Measurements from ENCODE around the gene TUBA1C. TPM values are rescaled to one million over a fixed set of nuclear protein-coding genes. Genes with fewer than 3 reads are reported as not detected.

TUBA1C gene
- total RNA-seq, 4 donors from 2014 or later: 67.8 to 649 (median 241) TPM

DNA sequence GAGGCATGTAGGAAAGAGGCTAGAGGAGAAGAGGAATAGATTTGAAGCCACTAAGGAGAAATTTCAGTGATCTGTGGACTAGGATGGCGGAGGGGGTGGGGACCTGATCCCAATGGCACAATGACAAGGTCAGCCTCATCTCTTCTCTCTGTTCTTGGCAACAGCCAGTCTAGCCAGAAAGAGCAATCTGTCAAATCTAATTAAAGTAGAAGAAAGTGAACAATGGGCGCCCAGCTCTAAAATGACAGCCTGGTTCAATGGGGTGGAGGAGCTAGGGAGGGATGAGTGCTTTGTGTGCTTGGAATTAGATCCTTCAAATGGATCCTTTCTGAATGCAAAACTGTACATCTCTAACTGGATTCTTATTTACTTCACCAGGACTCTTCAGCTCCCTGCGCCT is 37.2 kb upstream of the TUBA1C start:
- ATAC-seq (ENCODE audit: low FRiP score): no peak
- DNase-seq (ENCODE audit: low spot score): no peak
- TF ChIP-seq, protein P1, sequence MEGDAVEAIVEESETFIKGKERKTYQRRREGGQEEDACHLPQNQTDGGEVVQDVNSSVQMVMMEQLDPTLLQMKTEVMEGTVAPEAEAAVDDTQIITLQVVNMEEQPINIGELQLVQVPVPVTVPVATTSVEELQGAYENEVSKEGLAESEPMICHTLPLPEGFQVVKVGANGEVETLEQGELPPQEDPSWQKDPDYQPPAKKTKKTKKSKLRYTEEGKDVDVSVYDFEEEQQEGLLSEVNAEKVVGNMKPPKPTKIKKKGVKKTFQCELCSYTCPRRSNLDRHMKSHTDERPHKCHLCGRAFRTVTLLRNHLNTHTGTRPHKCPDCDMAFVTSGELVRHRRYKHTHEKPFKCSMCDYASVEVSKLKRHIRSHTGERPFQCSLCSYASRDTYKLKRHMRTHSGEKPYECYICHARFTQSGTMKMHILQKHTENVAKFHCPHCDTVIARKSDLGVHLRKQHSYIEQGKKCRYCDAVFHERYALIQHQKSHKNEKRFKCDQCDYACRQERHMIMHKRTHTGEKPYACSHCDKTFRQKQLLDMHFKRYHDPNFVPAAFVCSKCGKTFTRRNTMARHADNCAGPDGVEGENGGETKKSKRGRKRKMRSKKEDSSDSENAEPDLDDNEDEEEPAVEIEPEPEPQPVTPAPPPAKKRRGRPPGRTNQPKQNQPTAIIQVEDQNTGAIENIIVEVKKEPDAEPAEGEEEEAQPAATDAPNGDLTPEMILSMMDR (IDR thresholded peaks at IDR 0.05): no peak

DNA sequence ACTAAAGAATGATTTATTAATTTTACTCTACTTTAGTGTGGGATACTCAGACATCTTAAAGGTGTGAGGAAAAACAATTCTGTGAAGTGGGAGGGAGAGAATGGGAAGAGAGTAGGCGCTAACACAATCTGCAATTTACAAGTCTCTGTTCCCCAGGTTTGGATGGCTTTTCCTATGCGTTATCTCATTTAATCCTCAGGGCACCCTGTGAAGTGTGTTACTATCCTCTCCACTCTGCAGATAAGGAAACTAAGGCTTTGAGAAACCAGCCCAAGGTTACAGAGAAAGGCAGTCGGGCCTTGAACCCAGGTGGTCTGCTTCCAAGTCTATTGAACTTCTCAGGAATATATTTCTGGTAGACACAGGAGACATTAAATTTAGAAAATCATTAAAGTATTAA is 36.2 kb upstream of the TUBA1C start:
- TF ChIP-seq, protein P1 (IDR thresholded peaks at IDR 0.05): no peak
- ATAC-seq (ENCODE audit: low FRiP score) (no peak), DNase-seq (ENCODE audit: low spot score) (no peak)

- ATAC-seq (ENCODE audit: low FRiP score) (no peak), DNase-seq (ENCODE audit: low spot score) (no peak)
- TF ChIP-seq, protein P1 (IDR thresholded peaks at IDR 0.05): no peak
Measured at GRCh38 chr12:49230176-49230804, 34.6 kb upstream of the TUBA1C start.

DNA sequence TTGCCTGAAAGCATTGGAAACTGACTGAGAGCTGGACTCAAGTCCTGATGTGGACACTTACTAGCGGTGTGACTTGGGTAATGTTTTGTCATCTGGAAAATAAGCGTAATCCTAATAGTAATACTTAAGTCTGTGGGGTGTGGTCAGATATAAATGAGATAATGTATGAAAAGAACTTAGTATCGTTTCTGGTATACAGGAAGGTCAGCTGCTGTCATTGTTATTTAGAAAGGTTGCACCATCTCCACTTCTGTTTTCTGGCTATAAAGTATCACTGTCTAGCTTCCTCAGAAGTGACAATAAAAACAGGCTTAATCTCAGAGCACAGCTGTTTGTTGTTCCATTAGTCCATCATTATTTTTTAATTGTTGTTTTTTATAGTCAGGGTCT is 34.1 kb upstream of the TUBA1C start:
- no peak for DNase-seq (ENCODE audit: low spot score)
- TF ChIP-seq, protein P1 (IDR thresholded peaks at IDR 0.05): no peak
- no peak for ATAC-seq (ENCODE audit: low FRiP score)

DNA sequence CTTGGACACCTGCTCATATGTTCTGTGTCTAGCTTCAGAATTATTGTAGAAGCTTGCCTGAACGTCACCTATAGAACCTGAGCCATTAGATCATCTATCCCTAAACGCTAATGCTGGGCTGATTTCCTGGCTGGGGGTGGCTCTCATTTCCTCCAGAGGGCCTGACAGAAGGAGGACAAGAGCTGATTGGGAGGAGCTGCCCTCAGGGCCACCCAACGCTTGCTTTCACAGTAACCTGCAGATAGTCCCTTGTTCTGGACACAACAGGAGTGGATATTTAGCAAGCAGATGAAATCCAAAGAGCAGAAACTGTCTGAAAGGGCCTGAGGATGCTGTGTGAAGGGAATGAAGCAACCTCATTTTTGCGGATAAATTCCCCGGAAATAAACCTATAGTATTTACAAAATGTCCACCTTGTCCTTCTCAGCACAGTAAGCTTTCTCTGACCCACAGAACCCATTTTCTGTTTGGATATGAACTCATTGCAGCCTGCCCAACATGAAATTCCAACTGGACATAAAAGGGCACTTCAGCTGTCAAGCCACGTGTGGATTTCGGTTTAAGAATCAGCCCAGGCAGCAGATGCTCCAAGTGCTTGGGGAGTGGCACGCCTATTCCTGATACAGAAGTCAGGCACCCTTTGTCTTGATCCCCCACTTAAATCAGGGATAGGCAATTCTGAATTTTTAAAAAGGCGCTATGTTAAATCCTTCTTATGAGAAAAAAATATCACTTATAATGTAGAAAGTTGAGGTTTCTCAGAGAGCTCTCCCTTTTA is 32.8 kb upstream of the TUBA1C start:
- ATAC-seq (ENCODE audit: low FRiP score) (no peak), DNase-seq (ENCODE audit: low spot score) (no peak)
- TF ChIP-seq, protein P1 (IDR thresholded peaks at IDR 0.05): no peak

DNA sequence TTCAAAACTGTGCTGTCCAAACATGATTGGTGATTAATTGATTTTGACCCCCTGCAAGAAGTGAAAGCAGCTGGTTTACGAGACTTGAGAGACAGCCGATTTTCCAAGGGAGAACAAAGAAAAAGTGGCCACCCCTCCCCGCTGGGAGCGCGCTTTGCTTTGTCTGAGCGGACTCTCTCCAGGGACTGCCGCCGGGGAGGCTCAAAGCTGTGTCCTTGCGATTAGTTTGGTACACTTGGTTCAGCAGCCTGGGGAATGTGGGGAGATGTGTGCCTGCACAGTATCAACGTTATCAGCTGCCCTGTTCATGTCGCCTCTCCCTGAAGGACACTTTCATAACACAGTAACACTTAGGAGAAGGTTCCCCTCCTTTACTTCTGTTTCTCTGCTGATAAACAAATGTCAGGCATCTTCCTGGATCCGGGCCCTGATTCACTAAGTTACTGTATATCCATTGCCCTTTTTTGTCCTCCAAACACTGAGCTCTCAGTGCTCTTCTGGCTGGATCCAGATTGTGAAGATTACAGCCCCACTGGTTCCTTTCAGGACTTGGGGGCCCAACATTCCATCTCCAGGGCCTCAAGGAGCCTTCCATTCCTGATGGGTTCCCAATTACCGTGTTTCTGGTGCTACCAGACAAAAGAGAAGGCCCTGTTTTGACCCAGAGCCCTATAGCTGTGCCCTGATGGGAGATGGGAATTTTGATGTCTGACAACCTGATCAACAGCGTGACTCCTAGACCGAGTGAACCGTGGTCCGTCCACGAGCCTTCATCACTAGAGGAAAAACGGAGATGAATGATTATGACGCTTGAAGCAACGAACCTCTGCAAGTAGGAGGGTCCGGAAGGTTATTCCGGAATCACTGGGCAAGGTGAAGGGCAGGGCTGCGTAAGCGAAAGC is 31.7 kb upstream of the TUBA1C start:
- TF ChIP-seq, protein P1 (IDR thresholded peaks at IDR 0.05): no peak
- peak; percentile 9 for ATAC-seq (ENCODE audit: low FRiP score)
- DNase-seq (ENCODE audit: low spot score): no peak
